OCI-LY3 (cell line): ENCODE data around the gene TXNDC11.

Experiments
- EZH2phosphoT487 ChIP-seq: fragments of 200-600 bp; shearing (Covaris generic); IDR thresholded peaks from 2 replicates; pipeline ENCODE4 v1.6.1; 2018; ENCODE audit warnings: antibody characterized with exemption, mixed run types, low read depth
- TF ChIP-seq, protein P1 (sequence below): fragments of 200-600, 300-600 bp; sonication (generic); IDR thresholded peaks from 2 replicates; pipeline ENCODE4 v1.5.1; 2014; ENCODE audit warnings: antibody characterized with exemption, low read length, low read depth

DNA sequence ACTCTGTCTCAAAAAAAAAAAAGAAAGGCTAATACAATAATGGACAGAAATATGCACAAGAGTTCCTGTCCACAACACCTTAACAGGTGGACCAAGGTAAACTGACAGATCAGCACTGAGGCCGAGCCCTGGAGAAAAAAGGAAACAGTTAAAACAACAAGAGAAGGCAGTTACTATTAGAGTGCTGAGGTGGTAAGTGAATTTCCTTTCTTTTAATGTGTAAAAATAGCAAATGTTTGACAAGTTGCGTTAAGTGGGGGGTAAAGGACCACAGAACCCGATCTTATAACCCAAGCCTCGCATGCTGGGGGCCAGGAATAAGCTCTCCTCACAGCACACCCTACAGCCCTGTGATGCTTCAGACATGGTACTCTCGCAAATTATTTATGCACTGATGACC, 24.8 kb downstream of the TXNDC11 start:
- TF ChIP-seq, protein P1, sequence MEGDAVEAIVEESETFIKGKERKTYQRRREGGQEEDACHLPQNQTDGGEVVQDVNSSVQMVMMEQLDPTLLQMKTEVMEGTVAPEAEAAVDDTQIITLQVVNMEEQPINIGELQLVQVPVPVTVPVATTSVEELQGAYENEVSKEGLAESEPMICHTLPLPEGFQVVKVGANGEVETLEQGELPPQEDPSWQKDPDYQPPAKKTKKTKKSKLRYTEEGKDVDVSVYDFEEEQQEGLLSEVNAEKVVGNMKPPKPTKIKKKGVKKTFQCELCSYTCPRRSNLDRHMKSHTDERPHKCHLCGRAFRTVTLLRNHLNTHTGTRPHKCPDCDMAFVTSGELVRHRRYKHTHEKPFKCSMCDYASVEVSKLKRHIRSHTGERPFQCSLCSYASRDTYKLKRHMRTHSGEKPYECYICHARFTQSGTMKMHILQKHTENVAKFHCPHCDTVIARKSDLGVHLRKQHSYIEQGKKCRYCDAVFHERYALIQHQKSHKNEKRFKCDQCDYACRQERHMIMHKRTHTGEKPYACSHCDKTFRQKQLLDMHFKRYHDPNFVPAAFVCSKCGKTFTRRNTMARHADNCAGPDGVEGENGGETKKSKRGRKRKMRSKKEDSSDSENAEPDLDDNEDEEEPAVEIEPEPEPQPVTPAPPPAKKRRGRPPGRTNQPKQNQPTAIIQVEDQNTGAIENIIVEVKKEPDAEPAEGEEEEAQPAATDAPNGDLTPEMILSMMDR, result no peak
- TF ChIP-seq EZH2phosphoT487, result no peak
